Gastrocnemius medialis (tissue), 4 donors: ENCODE results near the gene BRI3. TPM values are rescaled to one million over a fixed set of nuclear protein-coding genes. Genes with fewer than 3 reads are reported as not detected.

ENCODE experiments used
- ATAC-seq, 2 donors: fragments of 150-250 bp; one replicate each; pipeline ENCODE4 v1.9.1; 2016
- DNase-seq, 2 donors: peaks; one replicate each; pipeline ENCODE4 v3.0.0-alpha.2; 2019
- H3K27ac ChIP-seq, 4 donors: fragments of 200-600 bp; sonication (generic); 1 replicate in 1 of 4; 2 replicates in 3 of 4; pipeline ENCODE4 v1.5.1; 2016 to 2018; ENCODE audit warnings: mild to moderate bottlenecking in 2 of 4, moderate library complexity in 1 of 4
- H3K27me3 ChIP-seq, 3 donors: fragments of 200-600 bp; sonication (generic) in 2 of 3; 1 replicate in 1 of 3; 2 replicates in 2 of 3; pipeline versions ENCODE4 v1.5.1 to v1.6.0; 2016 to 2019; ENCODE audit warnings: mild to moderate bottlenecking in 1 of 3, moderate library complexity in 1 of 3
- H3K36me3 ChIP-seq, 2 donors: fragments of 200-600 bp; sonication (generic) in 1 of 2; one replicate each; pipeline ENCODE4 v1.5.1; 2017 to 2018
- H3K4me1 ChIP-seq, 2 donors: fragments of 200-600 bp; sonication (generic) in 1 of 2; one replicate each; pipeline ENCODE4 v1.5.1; 2016 to 2017; ENCODE audit warnings: mild to moderate bottlenecking in 2 of 2
- H3K4me3 ChIP-seq, 4 donors: fragments of 200-600 bp; sonication (generic) in 3 of 4; 1 replicate in 1 of 4; 2 replicates in 3 of 4; pipeline ENCODE4 v1.5.1; 2016 to 2019; ENCODE audit warnings: mild to moderate bottlenecking in 2 of 4
- H3K9me3 ChIP-seq, 3 donors: fragments of 200-600 bp; sonication (generic) in 2 of 3; 1 replicate in 1 of 3; 2 replicates in 2 of 3; pipeline ENCODE4 v1.5.1; 2016 to 2019
- POLR2A ChIP-seq, 2 donors: fragments of 450-650 bp; IDR thresholded peaks; one replicate each; pipeline ENCODE4 v1.6.1; 2017; ENCODE audit warnings: antibody characterized with exemption in 2 of 2, mild to moderate bottlenecking in 2 of 2, moderate library complexity in 2 of 2
- in situ Hi-C, 4 donors: fragments of 200-750 bp; cut with MboI; loops; one replicate each; pipeline versions ENCODE4 v1.15.0 to v1.8.0; 2017; ENCODE audit warnings: low sequenced_read_pairs in 4 of 4
- intact Hi-C: fragments of 100-400 bp; cut with DNase I; formaldehyde crosslinking; loops from one replicate; pipeline ENCODE4 v1.15.1; 2023; ENCODE audit warnings: low total_unique reads
- total RNA-seq, 4 donors: library from RNA; depleted of rRNA; stranded (reverse); fragments of >200 nt; gene quantifications; one replicate each; pipeline versions ENCODE4 v1.1.0 to v1.2.3, GENCODE V29; 2016
- TF ChIP-seq, protein P1 (sequence below), 5 experiments: fragments of 450-650 bp in 3 of 5; fragments of 200-600 bp in 2 of 5; sonication (generic) in 2 of 5; IDR thresholded peaks in 4 of 5; conservative IDR thresholded peaks in 1 of 5; 1 replicate in 4 of 5; 2 replicates in 1 of 5; pipeline ENCODE4 v1.5.1; 2016 to 2019; ENCODE audit warnings: antibody characterized with exemption in 5 of 5, mild to moderate bottlenecking in 3 of 5, moderate library complexity in 3 of 5

Gene BRI3
- total RNA-seq, 4 donors from 2014 or later = 60.5 to 180 (median 114) TPM

DNA sequence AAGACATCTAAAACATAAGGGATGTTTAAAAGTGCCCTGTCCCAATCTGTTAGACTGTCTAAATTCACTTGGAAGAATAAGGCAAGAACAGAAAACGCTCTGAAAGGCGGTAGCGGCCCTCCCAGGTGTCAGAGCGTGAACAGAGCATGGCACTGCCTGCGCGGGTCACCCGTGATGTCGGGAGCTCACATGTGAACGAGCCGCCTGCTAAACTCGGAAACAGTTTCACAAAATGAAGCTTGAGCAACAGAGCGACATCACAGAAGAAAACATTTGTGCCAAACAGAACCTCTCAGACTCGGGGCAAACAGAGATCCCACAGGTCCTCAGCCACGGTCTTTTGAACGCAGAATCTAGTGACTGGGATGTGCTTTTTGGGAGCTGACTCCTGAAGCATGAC lies 12.8 kb downstream of the BRI3 start:
- Histone ChIP-seq H3K4me3 (no peak overlapping the region), H3K9me3 (no peaks in the 10 kb centered on the region), H3K27me3 (no peaks in the 10 kb centered on the region), H3K36me3 (peaks cover 0 to 43% of the 10 kb centered on the region in 2 donors), H3K4me1 (peaks cover 6 to 8% of the 10 kb centered on the region in 2 donors), H3K27ac (peak overlapping the region in 3 of 4 donors; percentile 12 to 62 (median 22))
- TF ChIP-seq POLR2A (IDR thresholded peaks at IDR 0.05) = no peak
- TF ChIP-seq, protein P1, sequence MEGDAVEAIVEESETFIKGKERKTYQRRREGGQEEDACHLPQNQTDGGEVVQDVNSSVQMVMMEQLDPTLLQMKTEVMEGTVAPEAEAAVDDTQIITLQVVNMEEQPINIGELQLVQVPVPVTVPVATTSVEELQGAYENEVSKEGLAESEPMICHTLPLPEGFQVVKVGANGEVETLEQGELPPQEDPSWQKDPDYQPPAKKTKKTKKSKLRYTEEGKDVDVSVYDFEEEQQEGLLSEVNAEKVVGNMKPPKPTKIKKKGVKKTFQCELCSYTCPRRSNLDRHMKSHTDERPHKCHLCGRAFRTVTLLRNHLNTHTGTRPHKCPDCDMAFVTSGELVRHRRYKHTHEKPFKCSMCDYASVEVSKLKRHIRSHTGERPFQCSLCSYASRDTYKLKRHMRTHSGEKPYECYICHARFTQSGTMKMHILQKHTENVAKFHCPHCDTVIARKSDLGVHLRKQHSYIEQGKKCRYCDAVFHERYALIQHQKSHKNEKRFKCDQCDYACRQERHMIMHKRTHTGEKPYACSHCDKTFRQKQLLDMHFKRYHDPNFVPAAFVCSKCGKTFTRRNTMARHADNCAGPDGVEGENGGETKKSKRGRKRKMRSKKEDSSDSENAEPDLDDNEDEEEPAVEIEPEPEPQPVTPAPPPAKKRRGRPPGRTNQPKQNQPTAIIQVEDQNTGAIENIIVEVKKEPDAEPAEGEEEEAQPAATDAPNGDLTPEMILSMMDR (IDR thresholded peaks at IDR 0.05 in 4 of 5, conservative IDR thresholded peaks at IDR 0.05 in 1 of 5) = no peak
- intact Hi-C loops = no loop called here
- peak in 1 of 2 donors; percentile 53 for DNase-seq
- in situ Hi-C loops = no loop called here
- peak in 1 of 2 donors; percentile 21 for ATAC-seq

- peak; percentile 15 to 36 for ATAC-seq
- Histone ChIP-seq H3K9me3 (no peaks in the 10 kb centered on the region), H3K27me3 (no peaks in the 10 kb centered on the region), H3K4me1 (peaks cover 3% of the 10 kb centered on the region in 2 donors), H3K4me3 (no peak overlapping the region), H3K27ac (peak overlapping the region; percentile 12 to 62 (median 24)), H3K36me3 (peaks cover 0 to 43% of the 10 kb centered on the region in 2 donors)
- peak in 1 of 2 donors; percentile 43 for DNase-seq
- in situ Hi-C loops = no loop called here
- TF ChIP-seq, protein P1 (IDR thresholded peaks at IDR 0.05 in 4 of 5, conservative IDR thresholded peaks at IDR 0.05 in 1 of 5) = peak; percentile 4 to 67 (median 58)
- no peak for TF ChIP-seq POLR2A (IDR thresholded peaks at IDR 0.05)
- intact Hi-C loops = no loop called here
These were observed 13.4 kb downstream of the BRI3 start for GRCh38 chr7:98294798-98295382.

GRCh38 chr7:98295467-98296192 lies 14.1 kb downstream of the BRI3 start:
- H3K27me3 ChIP-seq = no peaks in the 10 kb centered on the region
- H3K36me3 ChIP-seq = peaks cover 0 to 40% of the 10 kb centered on the region in 2 donors
- no peak overlapping the region for H3K4me3 ChIP-seq
- ATAC-seq (peak; percentile 18 to 41), DNase-seq (no peak)
- H3K27ac ChIP-seq = peak overlapping the region in 3 of 4 donors; percentile 22 to 62 (median 27)
- in situ Hi-C loops = no loop called here
- TF ChIP-seq, protein P1 (IDR thresholded peaks at IDR 0.05 in 4 of 5, conservative IDR thresholded peaks at IDR 0.05 in 1 of 5) = no peak
- TF ChIP-seq POLR2A (IDR thresholded peaks at IDR 0.05) = peak in 1 of 2 donors; percentile 10
- intact Hi-C loops = no loop called here
- peaks cover 3% of the 10 kb centered on the region in 2 donors for H3K4me1 ChIP-seq
- H3K9me3 ChIP-seq = no peaks in the 10 kb centered on the region

DNA sequence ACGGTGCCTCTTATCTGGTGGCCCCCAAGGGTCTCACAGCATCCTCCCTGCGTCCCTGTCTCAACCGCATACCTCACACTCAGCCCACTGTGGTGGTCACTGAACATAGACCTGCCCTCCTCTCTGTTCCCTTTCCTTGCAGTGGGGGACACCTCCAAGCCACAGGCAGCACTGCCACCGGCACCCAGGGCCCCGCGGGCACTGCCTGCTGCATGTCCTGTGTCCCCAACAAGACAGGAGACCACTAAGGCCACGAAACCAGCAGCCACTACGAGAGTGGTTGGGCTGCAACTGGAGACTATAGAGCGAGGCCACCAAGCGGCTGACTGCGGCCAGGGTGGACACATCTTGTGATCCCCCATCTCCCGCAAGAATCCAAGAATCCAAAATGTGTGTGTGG lies 15.3 kb downstream of the BRI3 start:
- intact Hi-C loops (no loop called here), in situ Hi-C loops (no loop called here)
- Histone ChIP-seq H3K27me3 (no peaks in the 10 kb centered on the region), H3K9me3 (no peaks in the 10 kb centered on the region), H3K4me3 (no peak overlapping the region), H3K36me3 (peaks cover 0 to 28% of the 10 kb centered on the region in 2 donors), H3K4me1 (peaks cover 3% of the 10 kb centered on the region in 2 donors), H3K27ac (no peak overlapping the region)
- ATAC-seq (peak in 1 of 2 donors; percentile 10), DNase-seq (no peak)
- no peak for TF ChIP-seq POLR2A (IDR thresholded peaks at IDR 0.05)
- TF ChIP-seq, protein P1 (IDR thresholded peaks at IDR 0.05 in 4 of 5, conservative IDR thresholded peaks at IDR 0.05 in 1 of 5) = no peak
